NCI-H2081 (cell line): ENCODE data around the gene ELL.

Experiments used
- DNase-seq, 2 experiments: peaks; one replicate each; lab custom pipeline; 2025; lab: John Stamatoyannopoulos, UW

ELL gene

DNA sequence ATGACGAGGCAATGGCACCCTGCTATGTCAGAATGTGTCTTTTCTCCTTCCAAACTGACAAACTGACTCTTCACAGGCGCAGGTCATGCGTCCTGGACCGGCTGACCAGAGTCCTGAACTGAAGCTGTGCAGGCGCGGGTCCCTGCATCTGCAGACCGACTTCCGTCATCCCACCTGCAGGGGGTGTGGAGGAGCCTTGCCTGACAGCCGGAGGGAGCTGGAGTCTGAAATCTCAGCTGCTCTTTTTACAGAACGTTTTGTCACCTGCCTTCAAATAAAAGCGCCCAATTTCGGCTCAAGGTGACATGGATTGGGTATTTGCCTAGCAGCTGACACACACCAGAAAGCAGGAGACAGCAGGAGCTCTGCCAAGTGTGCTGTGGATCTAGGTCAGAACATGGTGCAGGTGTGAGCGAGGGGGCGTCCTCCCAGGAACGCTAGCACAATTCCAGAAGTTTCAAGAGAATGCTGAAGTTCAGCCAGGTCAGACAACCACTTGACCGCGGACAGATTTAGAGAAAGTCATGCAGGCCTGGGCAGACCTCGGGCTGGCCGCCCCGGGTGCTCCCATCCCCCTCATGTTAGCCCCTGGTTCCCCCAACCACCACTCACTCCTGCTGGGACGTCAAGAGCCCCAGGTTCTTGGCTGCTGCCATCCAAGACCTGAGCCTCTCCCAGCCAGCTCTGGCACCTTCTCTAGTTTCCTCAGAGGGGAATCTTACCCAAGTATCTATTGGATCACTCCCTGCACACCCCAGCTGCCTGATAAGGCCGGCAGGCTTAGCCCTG is 32.8 kb downstream of the ELL start:
- peak; percentile 46 to 83 for DNase-seq

- no peak for DNase-seq
These were observed 33.5 kb downstream of the ELL start for GRCh38 chr19:18488403-18488723.

DNA sequence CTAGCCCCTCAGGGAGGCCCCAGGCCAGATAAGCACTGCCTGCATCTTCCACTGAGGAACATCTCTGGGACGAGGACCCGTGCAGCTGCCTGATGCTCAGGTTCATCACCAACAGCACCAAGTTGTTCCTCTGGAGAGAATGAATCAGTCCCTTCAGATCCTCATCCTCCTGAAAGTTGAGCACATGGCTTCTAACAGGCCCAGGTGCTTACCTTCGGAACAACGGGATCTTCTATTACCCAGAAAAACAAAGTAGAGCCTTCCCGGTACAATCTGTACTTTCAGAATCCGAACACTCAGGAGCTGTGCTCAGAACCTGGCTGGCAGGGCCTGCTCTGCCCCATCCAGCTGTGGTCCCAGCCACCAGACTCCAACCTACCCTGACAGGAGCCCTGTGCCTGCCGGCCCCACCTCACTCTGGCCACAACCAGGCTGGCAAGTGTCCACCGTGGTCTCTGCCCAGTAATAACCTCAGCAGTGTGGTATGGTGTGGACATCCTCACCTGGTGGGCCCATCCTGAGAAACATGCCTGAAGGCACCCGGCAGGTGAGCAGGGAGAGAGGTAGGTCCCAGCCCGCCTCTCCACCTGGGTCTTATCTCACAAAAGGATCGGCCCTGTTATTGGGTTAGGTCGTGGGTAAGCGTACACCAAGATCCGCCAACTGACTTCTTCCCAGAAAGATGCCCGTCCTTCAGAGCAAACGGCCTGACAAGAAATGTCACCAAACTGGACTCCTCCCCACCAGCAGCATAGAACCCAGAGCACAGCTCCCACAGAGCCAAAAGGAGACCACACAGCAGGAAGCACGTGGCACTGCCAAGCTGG is 34.1 kb downstream of the ELL start:
- no peak for DNase-seq

- no peak for DNase-seq
These were observed 35.1 kb downstream of the ELL start for GRCh38 chr19:18486746-18487145.

GRCh38 chr19:18484992-18485391 is 36.9 kb downstream of the ELL start:
- no peak for DNase-seq

GRCh38 chr19:18483119-18483890 is 38.6 kb downstream of the ELL start:
- peak in 1 of 2 experiments; percentile 38 for DNase-seq

GRCh38 chr19:18481505-18482222 is 40.2 kb downstream of the ELL start:
- DNase-seq = no peak

GRCh38 chr19:18480006-18480691 is 41.7 kb downstream of the ELL start:
- peak in 1 of 2 experiments; percentile 18 for DNase-seq

- no peak for DNase-seq
These were observed 43.1 kb downstream of the ELL start for GRCh38 chr19:18478545-18479311.

DNA sequence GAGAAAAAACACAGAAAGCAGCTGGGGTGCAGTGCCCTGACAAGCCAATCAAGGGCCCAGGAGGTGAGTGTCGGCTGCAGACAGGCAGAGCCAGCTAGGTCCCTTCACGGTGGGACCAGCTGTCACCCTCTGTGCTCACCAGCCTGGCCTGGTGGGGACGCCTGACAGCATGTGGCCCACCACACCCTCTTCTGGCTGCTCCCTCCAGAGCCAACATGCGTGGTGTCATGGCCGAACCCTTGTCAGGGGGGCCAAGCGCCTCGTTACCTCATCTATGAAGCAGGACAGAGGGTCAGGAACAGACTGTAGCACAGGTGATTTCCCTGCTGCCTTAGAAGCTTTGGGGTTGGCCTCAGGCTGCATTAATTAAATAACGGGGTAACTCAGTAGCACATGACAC is 43.9 kb downstream of the ELL start:
- no peak for DNase-seq

DNA sequence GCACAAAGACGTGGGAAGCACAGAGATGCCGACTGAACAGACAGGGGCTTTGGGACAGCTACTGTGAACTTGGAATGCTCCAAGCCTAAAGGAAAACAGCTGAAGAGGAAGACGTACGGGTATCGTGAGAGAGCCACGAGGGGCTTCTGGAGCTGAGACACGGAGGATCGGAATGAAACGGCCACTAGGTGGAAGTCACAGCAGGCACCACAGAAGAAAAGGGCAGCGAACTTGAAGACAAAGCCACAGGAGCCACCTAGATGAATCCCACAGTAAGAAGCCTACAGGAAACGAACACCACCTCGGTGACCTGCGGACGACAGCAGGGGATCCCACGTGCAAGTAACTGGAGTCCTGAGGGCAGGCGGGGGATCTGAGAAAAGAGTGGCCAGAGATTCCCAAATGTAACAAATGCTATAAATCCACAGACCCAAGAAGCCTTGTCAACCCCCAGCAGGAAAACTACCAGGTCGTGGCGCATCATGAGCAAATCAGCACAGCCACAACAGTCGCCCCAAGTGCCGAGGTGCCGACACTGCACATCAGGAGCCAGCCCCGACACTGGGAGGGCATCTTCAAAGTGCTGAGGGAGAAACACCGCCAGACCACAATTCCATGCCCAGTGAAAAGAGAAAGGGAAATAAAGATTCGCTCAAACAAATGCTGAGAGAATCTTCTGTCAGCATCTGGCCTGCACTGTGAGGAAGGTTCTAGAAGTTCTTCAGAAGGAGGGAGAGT is 44.7 kb downstream of the ELL start:
- no peak for DNase-seq

- no peak for DNase-seq
These were observed 45.3 kb downstream of the ELL start for GRCh38 chr19:18476507-18477041.

DNA sequence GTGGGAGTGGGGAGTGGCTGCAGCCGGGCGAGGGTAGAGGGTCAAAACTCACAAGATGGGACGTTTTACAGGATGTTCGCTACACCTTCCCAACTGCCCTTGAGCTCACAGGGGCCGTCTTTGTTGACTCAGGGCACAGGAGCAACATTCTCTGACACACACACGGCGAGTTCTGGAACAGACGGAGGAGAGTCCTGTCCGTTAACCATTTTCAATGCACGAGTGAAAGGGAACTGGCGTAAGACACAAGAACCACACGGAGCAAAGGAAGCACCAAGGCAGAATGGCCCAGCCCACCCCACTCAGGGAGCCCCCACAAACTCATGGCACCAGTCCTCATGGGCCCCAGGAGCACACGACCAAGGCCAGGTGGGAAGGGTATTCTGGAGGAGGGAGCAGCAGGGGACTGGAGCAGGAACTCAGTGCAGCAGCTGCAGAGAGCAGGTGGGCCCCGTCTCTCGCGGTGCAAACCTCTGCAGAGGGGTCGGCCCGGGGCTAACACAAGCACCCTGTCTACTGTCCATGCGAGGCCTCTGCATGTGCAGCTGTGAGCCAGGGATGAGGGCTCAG is 46.0 kb downstream of the ELL start:
- DNase-seq = no peak

DNA sequence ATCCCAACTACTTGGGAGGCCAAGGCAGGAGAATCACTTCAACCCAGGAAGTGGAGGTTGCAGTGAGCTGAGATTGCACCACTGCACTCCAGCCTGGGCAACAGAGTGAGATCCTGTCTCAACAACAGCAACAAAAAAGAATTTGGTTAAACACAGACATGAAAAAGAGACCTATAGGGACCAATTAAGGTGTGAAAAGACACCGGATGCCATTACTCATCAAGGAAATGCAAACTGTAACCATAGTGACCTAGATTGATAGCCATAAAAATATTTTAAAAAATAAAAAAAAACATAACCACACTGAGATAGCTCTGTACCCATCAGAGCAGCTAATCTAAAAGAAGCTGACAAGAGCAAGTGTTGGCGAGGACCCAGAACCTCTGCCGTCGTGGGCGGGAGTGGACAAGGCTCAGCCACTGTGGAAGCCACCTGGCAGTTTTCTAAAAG is 46.8 kb downstream of the ELL start:
- no peak for DNase-seq

- no peak for DNase-seq
These were observed 47.4 kb downstream of the ELL start for GRCh38 chr19:18474366-18474887.

DNA sequence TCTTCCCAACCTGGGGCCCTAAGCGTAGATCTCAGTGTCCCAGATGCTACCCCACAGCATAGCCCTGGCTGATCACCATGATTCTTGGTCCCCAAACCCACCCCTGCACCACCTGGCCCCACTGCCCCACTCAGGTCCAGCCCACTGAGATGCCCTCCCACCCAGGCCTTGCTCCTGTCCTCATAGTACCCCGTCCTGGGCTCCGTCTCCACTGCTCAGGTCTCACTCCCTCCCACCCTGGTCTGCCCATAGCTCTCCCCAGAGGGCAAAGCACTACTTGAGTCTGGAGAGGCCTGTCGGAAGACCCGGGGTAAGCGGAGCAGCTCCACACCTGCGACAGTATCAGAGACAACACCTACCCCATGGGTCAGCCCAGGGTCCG is 48.2 kb downstream of the ELL start:
- DNase-seq = no peak

DNA sequence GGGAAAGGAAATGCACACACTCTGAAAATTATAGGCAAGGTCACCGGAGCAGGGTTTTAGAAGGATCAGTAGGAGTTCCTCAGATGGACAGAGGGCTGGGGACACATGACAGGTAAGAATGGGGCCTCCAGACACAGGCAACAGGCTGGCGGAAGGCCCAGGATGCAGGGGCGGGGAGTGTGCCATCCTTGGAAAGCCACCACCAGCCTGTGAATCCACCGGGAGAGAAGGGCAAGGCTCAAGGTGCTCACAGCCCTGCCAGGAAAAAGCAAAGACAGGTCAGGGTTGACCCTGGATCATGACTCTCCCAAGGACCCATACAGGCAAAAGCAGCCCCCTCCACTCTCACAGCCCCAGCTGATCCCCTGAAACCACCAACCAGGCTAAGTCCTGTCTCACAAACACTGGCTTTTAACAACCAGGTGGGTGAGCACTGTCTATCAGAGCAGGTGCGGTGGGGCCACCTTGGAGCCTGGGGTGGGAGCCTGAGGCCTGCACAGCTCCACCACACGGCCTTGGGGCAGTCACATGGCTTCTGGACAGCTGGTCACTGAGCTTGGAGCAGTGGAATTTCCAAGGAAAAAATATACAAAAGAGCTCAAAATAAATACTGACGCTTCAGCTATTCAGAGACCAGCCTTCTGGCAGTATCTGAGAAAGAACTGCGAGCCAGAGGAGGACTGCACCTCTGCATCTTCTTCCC is 48.7 kb downstream of the ELL start:
- DNase-seq = no peak

DNA sequence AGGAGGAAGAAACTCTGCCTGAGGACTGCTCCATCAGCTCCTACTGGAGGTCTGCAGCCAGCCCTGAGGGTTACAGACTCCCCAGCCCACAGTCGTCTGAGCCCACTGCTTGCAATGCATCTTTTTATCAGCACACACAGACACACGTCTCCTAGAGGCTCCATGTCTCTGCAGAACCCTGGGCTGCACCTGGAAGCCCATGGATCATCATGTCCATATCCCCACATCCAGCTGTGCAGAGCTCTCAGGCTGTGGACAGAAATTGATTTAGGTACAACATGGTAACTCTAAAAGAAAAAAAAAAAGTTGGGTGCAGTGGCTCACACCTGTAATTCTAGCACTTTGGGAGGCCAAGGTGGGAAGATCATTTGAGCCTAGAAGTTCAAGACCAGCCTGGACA is 51.1 kb downstream of the ELL start:
- no peak for DNase-seq
